GM12874 (cell line): ENCODE measurements around the gene RREB1.

Experiments used
- TF ChIP-seq, protein P1 (sequence below): IDR thresholded peaks from 2 replicates; pipeline ENCODE4 v1.5.1; 2011; ENCODE audit warnings: low read depth, mild to moderate bottlenecking, control low read depth, low read length, moderate library complexity; ENCODE audit not compliant: insufficient read depth

Gene RREB1

GRCh38 chr6:7215131-7215530, 107.4 kb downstream of the RREB1 start:
- TF ChIP-seq, protein P1, sequence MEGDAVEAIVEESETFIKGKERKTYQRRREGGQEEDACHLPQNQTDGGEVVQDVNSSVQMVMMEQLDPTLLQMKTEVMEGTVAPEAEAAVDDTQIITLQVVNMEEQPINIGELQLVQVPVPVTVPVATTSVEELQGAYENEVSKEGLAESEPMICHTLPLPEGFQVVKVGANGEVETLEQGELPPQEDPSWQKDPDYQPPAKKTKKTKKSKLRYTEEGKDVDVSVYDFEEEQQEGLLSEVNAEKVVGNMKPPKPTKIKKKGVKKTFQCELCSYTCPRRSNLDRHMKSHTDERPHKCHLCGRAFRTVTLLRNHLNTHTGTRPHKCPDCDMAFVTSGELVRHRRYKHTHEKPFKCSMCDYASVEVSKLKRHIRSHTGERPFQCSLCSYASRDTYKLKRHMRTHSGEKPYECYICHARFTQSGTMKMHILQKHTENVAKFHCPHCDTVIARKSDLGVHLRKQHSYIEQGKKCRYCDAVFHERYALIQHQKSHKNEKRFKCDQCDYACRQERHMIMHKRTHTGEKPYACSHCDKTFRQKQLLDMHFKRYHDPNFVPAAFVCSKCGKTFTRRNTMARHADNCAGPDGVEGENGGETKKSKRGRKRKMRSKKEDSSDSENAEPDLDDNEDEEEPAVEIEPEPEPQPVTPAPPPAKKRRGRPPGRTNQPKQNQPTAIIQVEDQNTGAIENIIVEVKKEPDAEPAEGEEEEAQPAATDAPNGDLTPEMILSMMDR, result no peak

GRCh38 chr6:7215798-7216231, 108.1 kb downstream of the RREB1 start:
- TF ChIP-seq, protein P1, result no peak

- TF ChIP-seq, protein P1, result no peak
Observed at GRCh38 chr6:7216941-7217621, 109.3 kb downstream of the RREB1 start.

DNA sequence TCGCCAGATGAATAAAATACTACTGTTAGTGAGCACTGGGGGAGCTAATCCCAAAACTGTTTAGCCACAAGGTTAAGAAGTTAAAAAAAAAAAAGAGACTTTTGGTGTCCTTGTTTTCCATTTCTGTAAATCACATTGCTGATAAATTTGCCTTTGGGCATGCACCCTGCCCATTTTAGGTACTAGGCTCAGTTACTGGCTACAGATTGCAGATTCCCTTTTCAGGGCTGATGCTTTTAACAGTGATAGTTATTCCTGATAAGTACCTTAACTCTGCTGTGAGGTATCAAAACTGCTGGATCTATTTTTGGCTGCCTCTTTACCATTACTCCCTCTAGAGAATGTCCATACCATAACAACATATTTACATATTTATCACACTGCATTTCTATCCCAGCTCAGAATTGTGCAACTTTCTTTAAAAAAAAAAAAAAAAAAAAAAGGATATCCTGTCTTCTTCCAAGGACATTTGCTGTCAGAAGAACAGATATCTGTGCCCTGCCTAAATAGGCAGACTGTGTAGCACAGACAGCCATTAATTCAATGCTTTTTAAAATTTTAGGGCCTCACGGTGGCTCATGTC, 110.7 kb downstream of the RREB1 start:
- TF ChIP-seq, protein P1, result no peak

DNA sequence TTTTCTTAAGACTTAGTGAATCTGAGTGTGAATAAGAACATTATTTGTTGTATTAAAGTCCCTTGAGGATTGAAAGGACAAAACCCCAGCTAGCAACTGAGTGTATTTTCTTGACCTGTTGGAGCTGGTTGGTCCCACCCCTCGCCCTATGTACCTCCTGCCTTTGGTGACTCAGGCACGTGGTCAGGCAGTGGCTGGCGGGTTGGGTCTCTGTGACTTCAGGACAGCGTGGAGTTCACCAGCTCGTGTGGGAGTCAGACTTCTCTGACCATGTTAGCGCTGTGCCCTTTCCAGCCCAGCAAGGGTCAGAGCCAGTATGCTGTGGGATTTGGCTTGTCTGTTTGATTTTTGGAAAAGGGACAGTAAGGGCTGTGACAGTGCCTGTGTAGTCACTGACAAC, 111.5 kb downstream of the RREB1 start:
- TF ChIP-seq, protein P1, result no peak

DNA sequence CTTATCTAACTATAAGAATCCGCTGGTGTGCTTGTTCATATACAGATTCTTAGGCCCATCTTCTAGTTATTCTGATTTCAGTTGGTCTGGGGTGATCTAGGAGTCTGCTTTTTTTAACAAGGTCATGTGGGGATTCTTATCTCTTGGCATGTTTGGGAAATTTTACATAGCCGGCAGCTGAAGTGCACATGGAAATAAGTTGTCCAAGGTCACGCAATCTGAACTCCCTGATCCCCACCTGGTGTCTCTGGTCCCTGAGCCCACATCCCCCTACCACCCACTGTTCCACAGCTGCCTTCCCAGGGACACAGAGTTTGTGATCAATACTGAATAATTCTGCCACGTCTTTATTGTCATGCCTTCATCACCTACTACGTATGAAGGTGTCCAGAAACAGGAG, 114.4 kb downstream of the RREB1 start:
- TF ChIP-seq, protein P1, result no peak

- TF ChIP-seq, protein P1, result no peak
Observed at GRCh38 chr6:7224731-7225130, 117.0 kb downstream of the RREB1 start.
